Psoas muscle (tissue), 8 donors: ENCODE data around the gene INPP5F. TPM values are rescaled to one million over a fixed set of nuclear protein-coding genes. Genes with fewer than 3 reads are reported as not detected.

Experiments used
- ATAC-seq, 4 donors: fragments of 200-7000 bp; cut with Tn5 transposase; one replicate each; pipeline ENCODE4 v1.9.1; 2020; ENCODE audit warnings: moderate library complexity in 3 of 4, mild to moderate bottlenecking in 2 of 4
- DNase-seq, 2 donors: peaks; one replicate each; pipeline ENCODE4 v3.0.0-alpha.2; 2020
- H3K27ac ChIP-seq: fragments of 200-600 bp; one replicate; pipeline ENCODE4 v1.8.0; 2022
- H3K27me3 ChIP-seq, 3 donors: fragments of 200-600 bp in 1 of 3; one replicate each; pipeline versions ENCODE4 v1.6.1 to v1.8.0; 2013 to 2022; ENCODE audit warnings: low read length in 2 of 3, mild to moderate bottlenecking in 2 of 3, moderate library complexity in 1 of 3; ENCODE audit not compliant: insufficient read depth in 3 of 3
- H3K36me3 ChIP-seq, 2 donors: fragments of 200-600 bp in 1 of 2; one replicate each; pipeline versions ENCODE4 v1.6.1 to v1.8.0; 2013 to 2022; ENCODE audit warnings: low read depth in 1 of 2, mild to moderate bottlenecking in 1 of 2, moderate library complexity in 1 of 2; ENCODE audit not compliant: insufficient read depth in 1 of 2
- H3K4me1 ChIP-seq: fragments of 200-600 bp; one replicate; pipeline ENCODE4 v1.8.0; 2022
- H3K4me3 ChIP-seq: fragments of 200-600 bp; one replicate; pipeline ENCODE4 v1.8.0; 2022; ENCODE audit warnings: mild to moderate bottlenecking
- H3K9me3 ChIP-seq: fragments of 200-600 bp; one replicate; pipeline ENCODE4 v1.8.0; 2022
- CTCF ChIP-seq: fragments of 200-600 bp; IDR thresholded peaks from one replicate; pipeline ENCODE4 v1.8.0; 2022; ENCODE audit warnings: antibody characterized with exemption
- WGBS, 3 donors: extraction: QIAGEN DNeasy Blood & Tissue Kit; methylation state at CpG; one replicate each; pipeline versions ENCODE4 v1.1.6 to v1.1.7; 2013; 5-methylcytosine and 5-hydroxymethylcytosine counted together
- intact Hi-C, 2 donors: fragments of 100-400 bp; cut with DNase I; formaldehyde crosslinking; loops; one replicate each; pipeline versions ENCODE4 v1.11.0 to v1.14.2; 2022
- polyA plus RNA-seq, 3 donors: library from polyadenylated mRNA; stranded (reverse); fragments of 200-250 nt; gene quantifications; one replicate each; pipeline ENCODE4 v1.2.3, GENCODE V29; 2013
- total RNA-seq, 4 donors: library from RNA; stranded (reverse); fragmentation: NEBNext Ultra II Directional in 2 of 4; extraction: Animal tissue kit (Norgen Biotek cat#: 25700) in 2 of 4; gene quantifications; one replicate each; pipeline versions ENCODE4 v1.2.1 to v1.2.4, GENCODE V29; 2021 to 2023
- donor health status: healthy with polysubstance abuse.
- donor health status: DM: no; HTN: no; CAD: no; lungs with moderate emphysema.
- donor health status: Bipolar disorder and iron deficiency.
- donor health status: healthy.
- donor health status: DM: yes; HTN: yes; CAD: no.
- donor health status: DM: no; HTN: no; CAD: no.
- donor health status: DM: no; HTN: no; CAD: no.
- donor health status: DM: yes; HTN: yes; CAD: no.

Gene INPP5F
- total and polyA plus RNA-seq, 7 donors = 6.0 to 12.3 (median 10.0) TPM

GRCh38 chr10:119811122-119811521 is 85.3 kb downstream of the INPP5F start:
- Histone ChIP-seq H3K4me3 (no peak overlapping the region), H3K27me3 (no peaks in the 10 kb centered on the region), H3K9me3 (no peaks in the 10 kb centered on the region), H3K4me1 (no peaks in the 10 kb centered on the region), H3K36me3 (peaks cover 0 to 58% of the 10 kb centered on the region in 2 donors), H3K27ac (no peak overlapping the region)
- intact Hi-C loops = loop anchor here in 1 of 2 donors (10.0 kb wide), 1 partner anchor 46 kb away; no protein-coding TSS in a partner anchor
- no peak for TF ChIP-seq CTCF
- WGBS, 3 donors = 76 to 81% (median 78%) methylated on average over 4 of the region's 4 CpGs
- ATAC-seq (no peak), DNase-seq (no peak)

GRCh38 chr10:119812684-119813083 is 86.8 kb downstream of the INPP5F start:
- ATAC-seq (no peak), DNase-seq (no peak)
- no peaks in the 10 kb centered on the region for H3K4me1 ChIP-seq
- no peak overlapping the region for H3K27ac ChIP-seq
- H3K27me3 ChIP-seq = no peaks in the 10 kb centered on the region
- intact Hi-C loops = loop anchor here in 1 of 2 donors (10.0 kb wide), 1 partner anchor 48 kb away; no protein-coding TSS in a partner anchor
- H3K9me3 ChIP-seq = no peaks in the 10 kb centered on the region
- H3K4me3 ChIP-seq = no peak overlapping the region
- H3K36me3 ChIP-seq = peaks cover 0 to 55% of the 10 kb centered on the region in 2 donors
- TF ChIP-seq CTCF = no peak

GRCh38 chr10:119815671-119816070 is 89.8 kb downstream of the INPP5F start:
- intact Hi-C loops = loop anchor here in 1 of 2 donors (10.0 kb wide), 1 partner anchor 51 kb away; no protein-coding TSS in a partner anchor
- Histone ChIP-seq H3K4me1 (no peaks in the 10 kb centered on the region), H3K36me3 (peaks cover 0 to 43% of the 10 kb centered on the region in 2 donors), H3K27me3 (no peaks in the 10 kb centered on the region), H3K9me3 (no peaks in the 10 kb centered on the region), H3K4me3 (no peak overlapping the region), H3K27ac (no peak overlapping the region)
- DNase-seq = no peak
- ATAC-seq = no peak
- TF ChIP-seq CTCF = no peak
- WGBS, 3 donors = 95 to 98% (median 96%) methylated on average over 7 of the region's 7 CpGs

GRCh38 chr10:119817991-119818888 is 92.4 kb downstream of the INPP5F start:
- H3K27me3 ChIP-seq = no peaks in the 10 kb centered on the region
- no peak for TF ChIP-seq CTCF
- peaks cover 0 to 46% of the 10 kb centered on the region in 2 donors for H3K36me3 ChIP-seq
- intact Hi-C loops = loop anchor here in 1 of 2 donors (10.0 kb wide), 1 partner anchor 53 kb away; no protein-coding TSS in a partner anchor
- peak overlapping the region; percentile 17 for H3K4me3 ChIP-seq
- peak; percentile 67 to 74 for DNase-seq
- no peak overlapping the region for H3K27ac ChIP-seq
- 65 to 70% (median 67%) methylated on average over 83 to 84 of the region's 84 CpGs for WGBS, 3 donors
- no peaks in the 10 kb centered on the region for H3K9me3 ChIP-seq
- ATAC-seq = peak in 3 of 4 donors; percentile 33 to 40 (median 35)
- no peaks in the 10 kb centered on the region for H3K4me1 ChIP-seq
